Fibroblast of lung (primary cell): ENCODE results near the gene TPGS2. TPM values are rescaled to one million over a fixed set of nuclear protein-coding genes. Genes with fewer than 3 reads are reported as not detected.

Experiments used
- DNase-seq, 2 donors: peaks; one replicate each; pipeline versions ENCODE4 v3.0.0 to v3.0.0-alpha.2; 2010; ENCODE audit warnings: low read depth in 2 of 2
- H2AFZ ChIP-seq: 2 replicates; pipeline ENCODE4 v1.5.1; 2012; ENCODE audit warnings: low read length, control low read depth, inconsistent platforms
- H3K27ac ChIP-seq: 2 replicates; pipeline ENCODE4 v1.5.1; 2011; ENCODE audit warnings: low read length, control low read depth; ENCODE audit not compliant: insufficient read depth
- H3K27me3 ChIP-seq: 2 replicates; pipeline ENCODE4 v1.5.1; 2011; ENCODE audit warnings: mild to moderate bottlenecking, low read length; ENCODE audit not compliant: control insufficient read depth, insufficient read depth
- H3K36me3 ChIP-seq: 2 replicates; pipeline ENCODE4 v1.5.1; 2011; ENCODE audit warnings: low read length; ENCODE audit not compliant: control insufficient read depth, insufficient read depth
- H3K4me1 ChIP-seq: 2 replicates; pipeline ENCODE4 v1.5.1; 2011; ENCODE audit warnings: low read length; ENCODE audit not compliant: control insufficient read depth, insufficient read depth; ENCODE audit errors: extremely low read depth
- H3K4me2 ChIP-seq: 2 replicates; pipeline ENCODE4 v1.5.1; 2011; ENCODE audit warnings: low read length, control low read depth; ENCODE audit not compliant: insufficient read depth; ENCODE audit errors: extremely low read depth
- H3K4me3 ChIP-seq, 4 experiments: fragments of 200-600 bp in 1 of 4; sonication (generic) in 1 of 4; replicated peaks in 1 of 4; 2 replicates each; pipeline ENCODE4 v1.5.1; 2011 to 2016; ENCODE audit warnings: low read length in 4 of 4, low read depth in 3 of 4, mild to moderate bottlenecking in 3 of 4, control low read depth in 2 of 4, inconsistent platforms in 1 of 4, mixed read lengths in 1 of 4; ENCODE audit not compliant: insufficient read depth in 1 of 4; ENCODE audit errors: control extremely low read depth in 1 of 4
- H3K79me2 ChIP-seq: 2 replicates; pipeline ENCODE4 v1.5.1; 2012; ENCODE audit warnings: mild to moderate bottlenecking, low read length, inconsistent platforms; ENCODE audit not compliant: control insufficient read depth, insufficient read depth
- H3K9ac ChIP-seq: 2 replicates; pipeline ENCODE4 v1.5.1; 2011; ENCODE audit warnings: mild to moderate bottlenecking, low read length, control low read depth; ENCODE audit not compliant: insufficient read depth
- H3K9me3 ChIP-seq: 2 replicates; pipeline ENCODE4 v1.5.1; 2012; ENCODE audit warnings: low read depth, low read length; ENCODE audit not compliant: control insufficient read depth, insufficient read depth
- H4K20me1 ChIP-seq: 2 replicates; pipeline ENCODE4 v1.5.1; 2011; ENCODE audit warnings: low read length; ENCODE audit not compliant: control insufficient read depth, insufficient read depth; ENCODE audit errors: extremely low read depth
- EZH2 ChIP-seq: IDR thresholded peaks from 2 replicates; pipeline ENCODE4 v1.5.1; 2012; ENCODE audit warnings: low read length, control low read depth, mild to moderate bottlenecking; ENCODE audit errors: missing control alignments
- polyA plus RNA-seq, 2 donors: library from polyadenylated mRNA; depleted of rRNA in 1 of 2; stranded (reverse) in 1 of 2; unstranded in 1 of 2; fragments of >200 nt; gene quantifications; 2 replicates each; pipeline ENCODE4 v1.2.1, GENCODE V29; 2011 to 2012; ENCODE audit warnings: missing spikeins in 1 of 2
- total RNA-seq: library from RNA; depleted of rRNA; stranded (reverse); fragments of >200 nt; gene quantifications from 2 replicates; pipeline ENCODE4 v1.2.1, GENCODE V29; 2014
- TF ChIP-seq, protein P1 (sequence below), 2 donors: IDR thresholded peaks in 1 of 2; conservative IDR thresholded peaks in 1 of 2; 1 replicate in 1 of 2; 2 replicates in 1 of 2; pipeline ENCODE4 v1.5.1; 2011 to 2012; ENCODE audit warnings: low read length in 2 of 2, control low read depth in 1 of 2, inconsistent platforms in 1 of 2, low read depth in 1 of 2, mild to moderate bottlenecking in 1 of 2

TPGS2 gene
- total and polyA plus RNA-seq, 2 donors (not counting 1 experiment from before 2014, with no cell fraction given), result 98.8 to 437 TPM

GRCh38 chr18:36851202-36851590 lies 22.4 kb upstream of the TPGS2 start:
- H3K9ac ChIP-seq, result no peak overlapping the region
- no peaks in the 10 kb centered on the region for H3K9me3 ChIP-seq
- no peak overlapping the region for H3K4me2 ChIP-seq
- no peaks in the 10 kb centered on the region for H3K27me3 ChIP-seq
- no peak overlapping the region for H3K4me3 ChIP-seq
- TF ChIP-seq, protein P1, sequence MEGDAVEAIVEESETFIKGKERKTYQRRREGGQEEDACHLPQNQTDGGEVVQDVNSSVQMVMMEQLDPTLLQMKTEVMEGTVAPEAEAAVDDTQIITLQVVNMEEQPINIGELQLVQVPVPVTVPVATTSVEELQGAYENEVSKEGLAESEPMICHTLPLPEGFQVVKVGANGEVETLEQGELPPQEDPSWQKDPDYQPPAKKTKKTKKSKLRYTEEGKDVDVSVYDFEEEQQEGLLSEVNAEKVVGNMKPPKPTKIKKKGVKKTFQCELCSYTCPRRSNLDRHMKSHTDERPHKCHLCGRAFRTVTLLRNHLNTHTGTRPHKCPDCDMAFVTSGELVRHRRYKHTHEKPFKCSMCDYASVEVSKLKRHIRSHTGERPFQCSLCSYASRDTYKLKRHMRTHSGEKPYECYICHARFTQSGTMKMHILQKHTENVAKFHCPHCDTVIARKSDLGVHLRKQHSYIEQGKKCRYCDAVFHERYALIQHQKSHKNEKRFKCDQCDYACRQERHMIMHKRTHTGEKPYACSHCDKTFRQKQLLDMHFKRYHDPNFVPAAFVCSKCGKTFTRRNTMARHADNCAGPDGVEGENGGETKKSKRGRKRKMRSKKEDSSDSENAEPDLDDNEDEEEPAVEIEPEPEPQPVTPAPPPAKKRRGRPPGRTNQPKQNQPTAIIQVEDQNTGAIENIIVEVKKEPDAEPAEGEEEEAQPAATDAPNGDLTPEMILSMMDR (conservative IDR thresholded peaks at IDR 0.05 in 1 of 2, IDR thresholded peaks at IDR 0.05 in 1 of 2; ENCODE audit: low read depth in 1 of 2, low read length in 2 of 2), result no peak
- TF ChIP-seq EZH2, result no peak
- no peaks in the 10 kb centered on the region for H4K20me1 ChIP-seq
- peaks cover 6% of the 10 kb centered on the region for H3K4me1 ChIP-seq
- H3K36me3 ChIP-seq, result no peaks in the 10 kb centered on the region
- no peak overlapping the region for H3K27ac ChIP-seq
- H2AFZ ChIP-seq, result no peak overlapping the region
- H3K79me2 ChIP-seq, result no peaks in the 10 kb centered on the region
- DNase-seq, result no peak

DNA sequence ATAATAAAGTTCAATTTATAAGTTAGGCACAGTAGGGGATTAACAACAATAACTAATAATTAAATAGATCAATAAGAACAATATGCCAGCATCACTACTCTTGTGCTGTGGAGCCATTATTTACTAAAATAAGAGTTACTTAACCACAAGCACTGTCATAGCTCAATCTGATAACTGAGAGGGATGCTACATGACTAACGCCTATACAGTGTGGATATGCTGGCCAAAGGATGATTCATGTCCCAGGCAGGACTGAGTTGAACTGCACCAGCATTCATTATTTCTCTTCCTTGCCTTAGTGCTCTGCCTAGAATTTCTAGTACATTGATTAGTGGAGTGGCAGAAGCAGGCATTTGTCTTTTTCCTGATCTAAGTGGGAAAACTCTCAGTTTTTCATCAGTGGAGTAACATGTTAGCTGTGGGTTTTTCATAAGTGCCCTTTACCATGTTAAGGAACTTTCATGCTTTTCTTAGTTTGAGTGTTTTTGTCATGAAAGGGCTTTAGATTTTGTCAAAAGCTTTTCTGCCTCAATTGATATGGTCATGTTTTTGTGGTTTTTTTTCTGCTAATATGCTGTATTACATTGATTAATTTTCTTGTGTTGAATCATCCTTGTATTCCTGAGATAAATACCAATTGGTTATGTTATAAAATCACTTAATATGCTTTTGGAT lies 21.9 kb upstream of the TPGS2 start:
- H3K79me2 ChIP-seq, result no peaks in the 10 kb centered on the region
- H3K36me3 ChIP-seq, result no peaks in the 10 kb centered on the region
- H3K27me3 ChIP-seq, result no peaks in the 10 kb centered on the region
- H3K9ac ChIP-seq, result no peak overlapping the region
- no peak overlapping the region for H3K4me3 ChIP-seq
- H4K20me1 ChIP-seq, result no peaks in the 10 kb centered on the region
- peak; percentile 81 to 96 for DNase-seq
- peaks cover 6% of the 10 kb centered on the region for H3K4me1 ChIP-seq
- no peak overlapping the region for H3K4me2 ChIP-seq
- no peak overlapping the region for H2AFZ ChIP-seq
- no peak for TF ChIP-seq EZH2
- TF ChIP-seq, protein P1 (conservative IDR thresholded peaks at IDR 0.05 in 1 of 2, IDR thresholded peaks at IDR 0.05 in 1 of 2; ENCODE audit: low read depth in 1 of 2, low read length in 2 of 2), result no peak
- no peaks in the 10 kb centered on the region for H3K9me3 ChIP-seq
- H3K27ac ChIP-seq, result no peak overlapping the region

DNA sequence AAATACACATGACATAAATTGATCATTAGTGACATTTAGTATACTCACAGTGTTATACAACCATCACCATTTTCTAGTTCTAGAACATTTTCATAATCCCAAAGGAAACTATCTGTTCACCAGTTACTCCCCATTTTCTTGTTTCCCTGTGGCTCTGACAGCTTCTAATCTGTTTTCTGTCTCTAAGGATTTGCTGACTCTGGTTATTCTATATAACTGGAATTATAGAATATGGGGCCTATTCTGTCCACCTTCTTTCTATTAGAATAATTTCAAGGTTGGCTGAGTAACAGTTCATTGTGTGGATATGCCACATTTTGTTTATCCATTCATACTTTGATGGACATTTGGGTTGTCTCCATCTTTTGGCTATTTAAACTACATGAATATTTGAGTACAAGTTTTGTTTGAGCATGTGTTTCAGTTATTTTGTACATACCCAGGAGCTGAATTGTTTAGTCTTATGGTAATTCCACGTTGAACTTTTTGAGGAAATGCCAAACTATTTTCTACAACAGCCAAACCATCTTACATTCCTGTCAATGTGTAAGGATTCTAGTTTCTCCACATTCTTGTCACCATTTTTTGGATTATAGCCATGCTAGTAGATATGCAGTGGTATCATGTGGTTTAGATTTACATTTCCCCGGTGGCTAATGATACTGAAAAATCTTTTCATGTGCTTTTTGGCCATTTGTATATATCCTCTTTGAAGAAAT lies 20.6 kb upstream of the TPGS2 start:
- H3K9ac ChIP-seq, result no peak overlapping the region
- H3K27ac ChIP-seq, result no peak overlapping the region
- H3K27me3 ChIP-seq, result no peaks in the 10 kb centered on the region
- DNase-seq, result peak; percentile 15 to 84
- no peak overlapping the region for H2AFZ ChIP-seq
- TF ChIP-seq, protein P1 (conservative IDR thresholded peaks at IDR 0.05 in 1 of 2, IDR thresholded peaks at IDR 0.05 in 1 of 2; ENCODE audit: low read depth in 1 of 2, low read length in 2 of 2), result no peak
- TF ChIP-seq EZH2, result no peak
- H3K4me2 ChIP-seq, result no peak overlapping the region
- H3K36me3 ChIP-seq, result no peaks in the 10 kb centered on the region
- no peak overlapping the region for H3K4me3 ChIP-seq
- no peaks in the 10 kb centered on the region for H4K20me1 ChIP-seq
- H3K9me3 ChIP-seq, result no peaks in the 10 kb centered on the region
- H3K79me2 ChIP-seq, result no peaks in the 10 kb centered on the region
- peaks cover 6% of the 10 kb centered on the region for H3K4me1 ChIP-seq
